Astrocyte of the cerebellum (primary cell): ENCODE measurements around the gene CYP27B1.

Source experiments
- DNase-seq: peaks from one replicate; pipeline ENCODE4 v3.0.0-alpha.2; 2011; ENCODE audit warnings: low read depth
- H3K4me3 ChIP-seq: 2 replicates; pipeline ENCODE4 v1.5.1; 2011; ENCODE audit warnings: mild to moderate bottlenecking, low read depth, low read length, moderate library complexity
- CTCF ChIP-seq: IDR thresholded peaks from 2 replicates; pipeline ENCODE4 v1.5.1; 2012; ENCODE audit warnings: low read length, low read depth, moderate library complexity, mild to moderate bottlenecking; ENCODE audit errors: missing control alignments
- in situ Hi-C: cut with HindIII; loops from 2 replicates; pipeline ENCODE4 v1.10.0; 2017; ENCODE audit warnings: low sequenced_read_pairs

Gene CYP27B1

GRCh38 chr12:57803319-57803893, 36.5 kb upstream of the CYP27B1 start:
- TF ChIP-seq CTCF: peak; percentile 83
- in situ Hi-C loops: no loop called here
- peak; percentile 16 for DNase-seq
- no peak overlapping the region for H3K4me3 ChIP-seq

- no peak for DNase-seq
- no peak overlapping the region for H3K4me3 ChIP-seq
- in situ Hi-C loops: no loop called here
- no peak for TF ChIP-seq CTCF
Measured at GRCh38 chr12:57802607-57803006, 35.7 kb upstream of the CYP27B1 start.

- no peak for DNase-seq
- in situ Hi-C loops: no loop called here
- no peak for TF ChIP-seq CTCF
- H3K4me3 ChIP-seq: no peak overlapping the region
Measured at GRCh38 chr12:57800965-57801364, 34.1 kb upstream of the CYP27B1 start.

GRCh38 chr12:57797933-57798332, 31.1 kb upstream of the CYP27B1 start:
- in situ Hi-C loops: no loop called here
- H3K4me3 ChIP-seq: no peak overlapping the region
- no peak for DNase-seq
- no peak for TF ChIP-seq CTCF

- no peak for TF ChIP-seq CTCF
- DNase-seq: no peak
- in situ Hi-C loops: no loop called here
- H3K4me3 ChIP-seq: no peak overlapping the region
Measured at GRCh38 chr12:57796996-57797395, 30.1 kb upstream of the CYP27B1 start.

- H3K4me3 ChIP-seq: no peak overlapping the region
- no peak for DNase-seq
- in situ Hi-C loops: no loop called here
- no peak for TF ChIP-seq CTCF
Measured at GRCh38 chr12:57795354-57795753, 28.5 kb upstream of the CYP27B1 start.
